GM12878 (cell line): ENCODE measurements around the gene MYO1E. TPM values are rescaled to one million over a fixed set of nuclear protein-coding genes. Genes with fewer than 3 reads are reported as not detected.

Experiments
- DPF2 ChIP-seq: fragments of 450-650 bp; IDR thresholded peaks from 2 replicates; pipeline ENCODE4 v1.6.1; 2017; ENCODE audit warnings: mild to moderate bottlenecking
- EGR1 ChIP-seq, 2 experiments: IDR thresholded peaks; 1 replicate in 1 of 2; 2 replicates in 1 of 2; pipeline ENCODE4 v1.6.1; 2011 to 2012; ENCODE audit warnings: low read depth in 2 of 2, low read length in 2 of 2, borderline replicate concordance in 1 of 2, mild to moderate bottlenecking in 1 of 2, moderate library complexity in 1 of 2
- FOXM1 ChIP-seq: IDR thresholded peaks from 2 replicates; pipeline ENCODE4 v1.6.1; 2012; ENCODE audit warnings: low read depth, mild to moderate bottlenecking, inconsistent platforms, low read length, moderate library complexity
- RAD21 ChIP-seq: IDR thresholded peaks from 2 replicates; pipeline ENCODE4 v1.6.1; 2011; ENCODE audit warnings: mild to moderate bottlenecking, low read depth, low read length, moderate library complexity; ENCODE audit not compliant: insufficient read depth
- RUNX3 ChIP-seq: IDR thresholded peaks from 2 replicates; pipeline ENCODE4 v1.6.1; 2012; ENCODE audit warnings: low read length, inconsistent platforms
- SUPT20H ChIP-seq: IDR thresholded peaks from 2 replicates; pipeline ENCODE4 v1.6.1; 2011; ENCODE audit warnings: low read depth, mild to moderate bottlenecking, low read length, moderate library complexity, borderline replicate concordance; ENCODE audit not compliant: control insufficient read depth
- ZNF384 ChIP-seq: IDR thresholded peaks from 2 replicates; pipeline ENCODE4 v1.6.1; 2012; ENCODE audit warnings: low read depth, mild to moderate bottlenecking, low read length, improper control_type of control experiment, borderline replicate concordance
- polyA plus RNA-seq, 11 experiments: library from polyadenylated mRNA; depleted of rRNA in 4 of 11; unstranded in 6 of 11; stranded (reverse) in 5 of 11; fragments of >200 nt; fragmentation: Nextera tagmentation in 4 of 11; fragmentation: Illumina TruSeq in 1 of 11; extraction: Ambion mirVana in 4 of 11; extraction: Trizol in 1 of 11; gene quantifications; 1 replicate in 1 of 11; 2 replicates in 10 of 11; pipeline versions ENCODE4 v1.2.1 to v1.2.3, GENCODE V29; 2011 to 2016; ENCODE audit warnings: inconsistent platforms in 2 of 11, missing spikeins in 2 of 11, low read depth in 1 of 11
- total RNA-seq, 4 experiments: library from RNA; depleted of rRNA in 3 of 4; stranded (reverse); fragments of >200 nt in 3 of 4; fragmentation: Illumina TruSeq in 1 of 4; extraction: Trizol in 1 of 4; gene quantifications; 2 replicates each; pipeline versions ENCODE4 v1.2.1 to v1.2.3, GENCODE V29; 2013 to 2021
- TF ChIP-seq, protein P1 (sequence below): fragments of 450-650 bp; IDR thresholded peaks from 2 replicates; pipeline ENCODE4 v1.6.1; 2017; ENCODE audit warnings: antibody characterized with exemption, mild to moderate bottlenecking, moderate library complexity
- TF ChIP-seq, protein P2 (sequence below), 3 experiments: IDR thresholded peaks in 2 of 3; conservative IDR thresholded peaks in 1 of 3; 2 replicates each; pipeline ENCODE4 v1.5.1; 2011; ENCODE audit warnings: low read depth in 3 of 3, low read length in 3 of 3, mild to moderate bottlenecking in 3 of 3, control low read depth in 2 of 3, moderate library complexity in 2 of 3, inconsistent platforms in 1 of 3, mixed read lengths in 1 of 3; ENCODE audit not compliant: control insufficient read depth in 2 of 3, insufficient read depth in 1 of 3; ENCODE audit errors: extremely low read depth in 1 of 3
- TF ChIP-seq, protein P3 (sequence below): fragments of 450-650 bp; IDR thresholded peaks from 2 replicates; pipeline ENCODE4 v1.6.1; 2017; ENCODE audit warnings: mild to moderate bottlenecking, moderate library complexity
- TF ChIP-seq, protein P4 (sequence below): fragments of 450-650 bp; IDR thresholded peaks from 2 replicates; pipeline ENCODE4 v1.6.1; 2018; ENCODE audit warnings: borderline replicate concordance, mild to moderate bottlenecking; ENCODE audit not compliant: partially characterized antibody
- TF ChIP-seq, protein P5 (sequence below): fragments of 450-650 bp; IDR thresholded peaks from 2 replicates; pipeline ENCODE4 v1.6.1; 2016; ENCODE audit warnings: mild to moderate bottlenecking

MYO1E gene
- total and polyA plus RNA-seq, 10 of the 15 experiments (the other 5 are each of a cell fraction or from before 2014, with no cell fraction given), result 10.3 to 266 (median 64.9) TPM

DNA sequence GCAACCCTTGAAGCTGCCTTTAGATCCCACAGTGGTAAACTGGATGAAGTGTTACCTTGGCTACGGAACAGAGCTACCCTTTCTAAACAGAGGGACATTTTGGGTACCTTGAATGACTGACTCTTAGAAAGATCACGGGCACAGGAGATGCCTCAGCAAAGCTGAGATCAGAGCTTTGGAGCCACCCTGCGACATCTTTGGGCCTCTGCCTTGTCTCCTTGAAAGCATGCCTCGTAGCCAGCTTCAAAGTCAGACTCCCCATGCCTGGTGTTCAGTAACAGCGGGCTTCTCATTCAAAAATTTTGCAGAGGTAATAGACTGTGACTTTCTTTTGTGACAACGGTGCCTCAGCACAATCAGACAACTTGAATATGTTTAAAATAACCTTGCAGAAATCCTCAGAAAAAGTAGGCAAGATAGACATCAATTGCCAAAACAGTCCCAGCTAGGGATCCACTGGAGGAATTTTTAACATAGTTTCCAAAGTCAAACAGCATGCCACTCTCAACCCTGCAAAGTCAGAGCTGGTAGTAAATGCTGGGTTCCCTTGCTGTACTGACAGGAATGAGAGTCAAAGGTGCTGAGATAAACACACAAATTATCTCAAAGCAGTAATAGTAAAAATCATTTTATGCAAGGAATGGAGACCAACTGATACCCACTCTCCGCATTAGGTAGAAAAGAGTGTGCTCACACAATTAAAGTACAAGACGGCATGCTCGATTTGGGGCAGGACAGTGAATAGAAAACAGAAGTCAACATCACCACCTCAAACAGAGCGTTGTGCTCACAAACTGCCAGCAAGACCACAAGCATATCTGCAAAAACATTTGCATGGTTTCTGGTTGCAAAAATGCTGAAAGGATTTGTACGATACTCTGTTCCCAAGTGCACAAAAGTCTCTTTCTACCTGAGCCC lies 82.1 kb downstream of the MYO1E start (continued):
- TF ChIP-seq, protein P1, sequence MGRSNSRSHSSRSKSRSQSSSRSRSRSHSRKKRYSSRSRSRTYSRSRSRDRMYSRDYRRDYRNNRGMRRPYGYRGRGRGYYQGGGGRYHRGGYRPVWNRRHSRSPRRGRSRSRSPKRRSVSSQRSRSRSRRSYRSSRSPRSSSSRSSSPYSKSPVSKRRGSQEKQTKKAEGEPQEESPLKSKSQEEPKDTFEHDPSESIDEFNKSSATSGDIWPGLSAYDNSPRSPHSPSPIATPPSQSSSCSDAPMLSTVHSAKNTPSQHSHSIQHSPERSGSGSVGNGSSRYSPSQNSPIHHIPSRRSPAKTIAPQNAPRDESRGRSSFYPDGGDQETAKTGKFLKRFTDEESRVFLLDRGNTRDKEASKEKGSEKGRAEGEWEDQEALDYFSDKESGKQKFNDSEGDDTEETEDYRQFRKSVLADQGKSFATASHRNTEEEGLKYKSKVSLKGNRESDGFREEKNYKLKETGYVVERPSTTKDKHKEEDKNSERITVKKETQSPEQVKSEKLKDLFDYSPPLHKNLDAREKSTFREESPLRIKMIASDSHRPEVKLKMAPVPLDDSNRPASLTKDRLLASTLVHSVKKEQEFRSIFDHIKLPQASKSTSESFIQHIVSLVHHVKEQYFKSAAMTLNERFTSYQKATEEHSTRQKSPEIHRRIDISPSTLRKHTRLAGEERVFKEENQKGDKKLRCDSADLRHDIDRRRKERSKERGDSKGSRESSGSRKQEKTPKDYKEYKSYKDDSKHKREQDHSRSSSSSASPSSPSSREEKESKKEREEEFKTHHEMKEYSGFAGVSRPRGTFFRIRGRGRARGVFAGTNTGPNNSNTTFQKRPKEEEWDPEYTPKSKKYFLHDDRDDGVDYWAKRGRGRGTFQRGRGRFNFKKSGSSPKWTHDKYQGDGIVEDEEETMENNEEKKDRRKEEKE, result no peak
- TF ChIP-seq EGR1 (IDR thresholded peaks at IDR 0.05; ENCODE audit: borderline replicate concordance in 1 of 2, low read depth in 2 of 2, low read length in 2 of 2), result no peak
- TF ChIP-seq, protein P2, sequence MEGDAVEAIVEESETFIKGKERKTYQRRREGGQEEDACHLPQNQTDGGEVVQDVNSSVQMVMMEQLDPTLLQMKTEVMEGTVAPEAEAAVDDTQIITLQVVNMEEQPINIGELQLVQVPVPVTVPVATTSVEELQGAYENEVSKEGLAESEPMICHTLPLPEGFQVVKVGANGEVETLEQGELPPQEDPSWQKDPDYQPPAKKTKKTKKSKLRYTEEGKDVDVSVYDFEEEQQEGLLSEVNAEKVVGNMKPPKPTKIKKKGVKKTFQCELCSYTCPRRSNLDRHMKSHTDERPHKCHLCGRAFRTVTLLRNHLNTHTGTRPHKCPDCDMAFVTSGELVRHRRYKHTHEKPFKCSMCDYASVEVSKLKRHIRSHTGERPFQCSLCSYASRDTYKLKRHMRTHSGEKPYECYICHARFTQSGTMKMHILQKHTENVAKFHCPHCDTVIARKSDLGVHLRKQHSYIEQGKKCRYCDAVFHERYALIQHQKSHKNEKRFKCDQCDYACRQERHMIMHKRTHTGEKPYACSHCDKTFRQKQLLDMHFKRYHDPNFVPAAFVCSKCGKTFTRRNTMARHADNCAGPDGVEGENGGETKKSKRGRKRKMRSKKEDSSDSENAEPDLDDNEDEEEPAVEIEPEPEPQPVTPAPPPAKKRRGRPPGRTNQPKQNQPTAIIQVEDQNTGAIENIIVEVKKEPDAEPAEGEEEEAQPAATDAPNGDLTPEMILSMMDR (IDR thresholded peaks at IDR 0.05 in 2 of 3, conservative IDR thresholded peaks at IDR 0.05 in 1 of 3; ENCODE audit: control insufficient read depth in 2 of 3, extremely low read depth in 1 of 3, insufficient read depth in 1 of 3, low read depth in 3 of 3, low read length in 3 of 3), result peak in 1 of 3 experiments; percentile 34; a peak in 2 of 6 replicates
- peak; percentile 79 for TF ChIP-seq RUNX3
- TF ChIP-seq ZNF384, result no peak
- no peak for TF ChIP-seq SUPT20H
- peak; percentile 26; the same call in 1 of the 2 replicates for TF ChIP-seq RAD21
- TF ChIP-seq, protein P3, sequence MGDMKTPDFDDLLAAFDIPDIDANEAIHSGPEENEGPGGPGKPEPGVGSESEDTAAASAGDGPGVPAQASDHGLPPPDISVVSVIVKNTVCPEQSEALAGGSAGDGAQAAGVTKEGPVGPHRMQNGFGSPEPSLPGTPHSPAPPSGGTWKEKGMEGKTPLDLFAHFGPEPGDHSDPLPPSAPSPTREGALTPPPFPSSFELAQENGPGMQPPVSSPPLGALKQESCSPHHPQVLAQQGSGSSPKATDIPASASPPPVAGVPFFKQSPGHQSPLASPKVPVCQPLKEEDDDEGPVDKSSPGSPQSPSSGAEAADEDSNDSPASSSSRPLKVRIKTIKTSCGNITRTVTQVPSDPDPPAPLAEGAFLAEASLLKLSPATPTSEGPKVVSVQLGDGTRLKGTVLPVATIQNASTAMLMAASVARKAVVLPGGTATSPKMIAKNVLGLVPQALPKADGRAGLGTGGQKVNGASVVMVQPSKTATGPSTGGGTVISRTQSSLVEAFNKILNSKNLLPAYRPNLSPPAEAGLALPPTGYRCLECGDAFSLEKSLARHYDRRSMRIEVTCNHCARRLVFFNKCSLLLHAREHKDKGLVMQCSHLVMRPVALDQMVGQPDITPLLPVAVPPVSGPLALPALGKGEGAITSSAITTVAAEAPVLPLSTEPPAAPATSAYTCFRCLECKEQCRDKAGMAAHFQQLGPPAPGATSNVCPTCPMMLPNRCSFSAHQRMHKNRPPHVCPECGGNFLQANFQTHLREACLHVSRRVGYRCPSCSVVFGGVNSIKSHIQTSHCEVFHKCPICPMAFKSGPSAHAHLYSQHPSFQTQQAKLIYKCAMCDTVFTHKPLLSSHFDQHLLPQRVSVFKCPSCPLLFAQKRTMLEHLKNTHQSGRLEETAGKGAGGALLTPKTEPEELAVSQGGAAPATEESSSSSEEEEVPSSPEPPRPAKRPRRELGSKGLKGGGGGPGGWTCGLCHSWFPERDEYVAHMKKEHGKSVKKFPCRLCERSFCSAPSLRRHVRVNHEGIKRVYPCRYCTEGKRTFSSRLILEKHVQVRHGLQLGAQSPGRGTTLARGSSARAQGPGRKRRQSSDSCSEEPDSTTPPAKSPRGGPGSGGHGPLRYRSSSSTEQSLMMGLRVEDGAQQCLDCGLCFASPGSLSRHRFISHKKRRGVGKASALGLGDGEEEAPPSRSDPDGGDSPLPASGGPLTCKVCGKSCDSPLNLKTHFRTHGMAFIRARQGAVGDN, result 0 out of 2 replicates have a peak, but pooled peaks have one; percentile 21
- no peak for TF ChIP-seq FOXM1
- TF ChIP-seq, protein P4, sequence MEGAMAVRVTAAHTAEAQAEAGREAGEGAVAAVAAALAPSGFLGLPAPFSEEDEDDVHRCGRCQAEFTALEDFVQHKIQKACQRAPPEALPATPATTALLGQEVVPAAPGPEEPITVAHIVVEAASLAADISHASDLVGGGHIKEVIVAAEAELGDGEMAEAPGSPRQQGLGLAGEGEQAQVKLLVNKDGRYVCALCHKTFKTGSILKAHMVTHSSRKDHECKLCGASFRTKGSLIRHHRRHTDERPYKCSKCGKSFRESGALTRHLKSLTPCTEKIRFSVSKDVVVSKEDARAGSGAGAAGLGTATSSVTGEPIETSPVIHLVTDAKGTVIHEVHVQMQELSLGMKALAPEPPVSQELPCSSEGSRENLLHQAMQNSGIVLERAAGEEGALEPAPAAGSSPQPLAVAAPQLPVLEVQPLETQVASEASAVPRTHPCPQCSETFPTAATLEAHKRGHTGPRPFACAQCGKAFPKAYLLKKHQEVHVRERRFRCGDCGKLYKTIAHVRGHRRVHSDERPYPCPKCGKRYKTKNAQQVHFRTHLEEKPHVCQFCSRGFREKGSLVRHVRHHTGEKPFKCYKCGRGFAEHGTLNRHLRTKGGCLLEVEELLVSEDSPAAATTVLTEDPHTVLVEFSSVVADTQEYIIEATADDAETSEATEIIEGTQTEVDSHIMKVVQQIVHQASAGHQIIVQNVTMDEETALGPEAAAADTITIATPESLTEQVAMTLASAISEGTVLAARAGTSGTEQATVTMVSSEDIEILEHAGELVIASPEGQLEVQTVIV, result no peak
- TF ChIP-seq, protein P5, sequence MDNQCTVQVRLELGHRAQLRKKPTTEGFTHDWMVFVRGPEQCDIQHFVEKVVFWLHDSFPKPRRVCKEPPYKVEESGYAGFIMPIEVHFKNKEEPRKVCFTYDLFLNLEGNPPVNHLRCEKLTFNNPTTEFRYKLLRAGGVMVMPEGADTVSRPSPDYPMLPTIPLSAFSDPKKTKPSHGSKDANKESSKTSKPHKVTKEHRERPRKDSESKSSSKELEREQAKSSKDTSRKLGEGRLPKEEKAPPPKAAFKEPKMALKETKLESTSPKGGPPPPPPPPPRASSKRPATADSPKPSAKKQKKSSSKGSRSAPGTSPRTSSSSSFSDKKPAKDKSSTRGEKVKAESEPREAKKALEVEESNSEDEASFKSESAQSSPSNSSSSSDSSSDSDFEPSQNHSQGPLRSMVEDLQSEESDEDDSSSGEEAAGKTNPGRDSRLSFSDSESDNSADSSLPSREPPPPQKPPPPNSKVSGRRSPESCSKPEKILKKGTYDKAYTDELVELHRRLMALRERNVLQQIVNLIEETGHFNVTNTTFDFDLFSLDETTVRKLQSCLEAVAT, result peak; percentile 79
- no peak for TF ChIP-seq DPF2
